Mesenchymal stem cell (in vitro differentiated cells and primary cell): ENCODE measurements around the gene CNOT6.
A peak's percentile ranks its signal among the peaks of the same experiment; 100 is the strongest.
"Not testable (repeated sequence)": the region's sequence is repeated elsewhere in the genome, so short reads cannot be mapped to it uniquely, and the experiment has no call there.

Experiments used
- DNase-seq: peaks from one replicate; pipeline ENCODE4 v3.0.0-alpha.2; 2013
- H2AFZ ChIP-seq: one replicate; pipeline ENCODE4 v1.6.1; 2013; ENCODE audit warnings: low read depth, mild to moderate bottlenecking, control low read depth, inconsistent platforms, low read length, moderate library complexity
- H2AK5ac ChIP-seq: 2 replicates; pipeline ENCODE4 v1.6.1; 2013; ENCODE audit warnings: low read length, moderate library complexity, mild to moderate bottlenecking, inconsistent platforms; ENCODE audit not compliant: severe bottlenecking
- H2BK120ac ChIP-seq: one replicate; pipeline ENCODE4 v1.6.1; 2013; ENCODE audit warnings: low read depth, mild to moderate bottlenecking, inconsistent platforms, low read length, moderate library complexity
- H2BK12ac ChIP-seq, 2 experiments: one replicate each; pipeline ENCODE4 v1.6.1; 2013; ENCODE audit warnings: inconsistent platforms in 2 of 2, low read length in 2 of 2, mild to moderate bottlenecking in 2 of 2, moderate library complexity in 2 of 2, control low read depth in 1 of 2
- H2BK15ac ChIP-seq: one replicate; pipeline ENCODE4 v1.6.1; 2013; ENCODE audit warnings: mild to moderate bottlenecking, low read depth, inconsistent platforms; ENCODE audit not compliant: poor library complexity, severe bottlenecking
- H2BK5ac ChIP-seq: 2 replicates; pipeline ENCODE4 v1.6.1; 2013; ENCODE audit warnings: low read depth, mild to moderate bottlenecking, low read length, control low read depth, inconsistent platforms; ENCODE audit not compliant: poor library complexity, severe bottlenecking
- H3K14ac ChIP-seq, 2 experiments: one replicate each; pipeline ENCODE4 v1.6.1; 2013; ENCODE audit warnings: inconsistent platforms in 2 of 2, low read length in 2 of 2, control low read depth in 1 of 2, mild to moderate bottlenecking in 1 of 2, moderate library complexity in 1 of 2
- H3K18ac ChIP-seq, 2 experiments: one replicate each; pipeline ENCODE4 v1.6.1; 2013; ENCODE audit warnings: inconsistent platforms in 2 of 2, low read length in 2 of 2, control low read depth in 1 of 2, low read depth in 1 of 2, mild to moderate bottlenecking in 1 of 2
- H3K23ac ChIP-seq, 2 experiments: one replicate each; pipeline ENCODE4 v1.6.1; 2013; ENCODE audit warnings: inconsistent platforms in 2 of 2, low read length in 2 of 2, mild to moderate bottlenecking in 2 of 2, moderate library complexity in 2 of 2, control low read depth in 1 of 2
- H3K27ac ChIP-seq: 2 replicates; pipeline ENCODE4 v1.5.1; 2013; ENCODE audit warnings: mild to moderate bottlenecking, moderate library complexity, low read length, control low read depth, inconsistent platforms; ENCODE audit not compliant: poor library complexity, severe bottlenecking
- H3K27me3 ChIP-seq, 2 experiments: 2 replicates each; pipeline versions ENCODE4 v1.6.1 to v1.7.0; 2013; ENCODE audit warnings: low read length in 2 of 2, mild to moderate bottlenecking in 2 of 2, moderate library complexity in 2 of 2, control low read depth in 1 of 2, inconsistent platforms in 1 of 2; ENCODE audit not compliant: control insufficient read depth in 1 of 2, insufficient read depth in 1 of 2
- H3K36me3 ChIP-seq, 2 experiments: 2 replicates each; pipeline versions ENCODE4 v1.6.1 to v1.7.0; 2013; ENCODE audit warnings: low read length in 2 of 2, control low read depth in 1 of 2, inconsistent platforms in 1 of 2, low read depth in 1 of 2, mild to moderate bottlenecking in 1 of 2; ENCODE audit not compliant: insufficient read depth in 2 of 2, control insufficient read depth in 1 of 2
- H3K4ac ChIP-seq, 2 experiments: one replicate each; pipeline ENCODE4 v1.6.1; 2013; ENCODE audit warnings: inconsistent platforms in 2 of 2, low read length in 2 of 2, mild to moderate bottlenecking in 2 of 2, moderate library complexity in 2 of 2, control low read depth in 1 of 2, low read depth in 1 of 2
- H3K4me1 ChIP-seq: 2 replicates; pipeline ENCODE4 v1.6.1; 2013; ENCODE audit warnings: low read depth, low read length, control low read depth; ENCODE audit not compliant: control insufficient read depth, insufficient read depth
- H3K4me2 ChIP-seq: 2 replicates; pipeline ENCODE4 v1.6.1; 2013; ENCODE audit warnings: low read length, mild to moderate bottlenecking, inconsistent platforms; ENCODE audit not compliant: poor library complexity, severe bottlenecking
- H3K4me3 ChIP-seq, 2 experiments: 2 replicates each; pipeline versions ENCODE4 v1.5.1 to v1.7.0; 2013; ENCODE audit warnings: low read length in 2 of 2, mild to moderate bottlenecking in 2 of 2, control low read depth in 1 of 2, low read depth in 1 of 2; ENCODE audit not compliant: insufficient read depth in 1 of 2
- H3K79me1 ChIP-seq: replicated peaks from 2 replicates; pipeline ENCODE4 v1.6.1; 2013; ENCODE audit warnings: mild to moderate bottlenecking, control low read depth, low read length, inconsistent platforms; ENCODE audit not compliant: poor library complexity, severe bottlenecking
- H3K9ac ChIP-seq: 2 replicates; pipeline ENCODE4 v1.7.0; 2013; ENCODE audit warnings: mild to moderate bottlenecking, low read length, moderate library complexity
- H3K9me3 ChIP-seq: 2 replicates; pipeline ENCODE4 v1.7.0; 2013; ENCODE audit warnings: mild to moderate bottlenecking, low read length; ENCODE audit not compliant: control insufficient read depth
- H4K8ac ChIP-seq: one replicate; pipeline ENCODE4 v1.6.1; 2013; ENCODE audit warnings: inconsistent platforms, mild to moderate bottlenecking, low read length, moderate library complexity
- H4K91ac ChIP-seq: one replicate; pipeline ENCODE4 v1.6.1; 2013; ENCODE audit warnings: mild to moderate bottlenecking, low read length, inconsistent platforms
- WGBS: methylation state at CpG from one replicate; pipeline ENCODE4 v1.1.7; 2013; ENCODE audit warnings: mixed read lengths; 5-methylcytosine and 5-hydroxymethylcytosine counted together

CNOT6 gene

GRCh38 chr5:180474569-180474968 is 19.6 kb upstream of the CNOT6 start:
- Histone ChIP-seq H2BK12ac (no peak overlapping the region), H4K8ac (no peak overlapping the region), H3K36me3 (no peaks in the 10 kb centered on the region), H3K14ac (no peak overlapping the region), H2AK5ac (no peak overlapping the region), H3K18ac (no peak overlapping the region), H3K9ac (no peak overlapping the region), H3K79me1 (no peaks in the 10 kb centered on the region), H3K9me3 (no peaks in the 10 kb centered on the region), H3K4ac (no peak overlapping the region), H2AFZ (no peak overlapping the region), H3K23ac (no peak overlapping the region), H2BK120ac (no peak overlapping the region), H4K91ac (no peak overlapping the region), H3K4me2 (no peak overlapping the region), H3K4me1 (peaks cover 3% of the 10 kb centered on the region), H3K4me3 (no peak overlapping the region), H2BK15ac (no peak overlapping the region), H3K27me3 (peaks cover 8 to 12% of the 10 kb centered on the region in 2 experiments), H2BK5ac (no peak overlapping the region), H3K27ac (no peak overlapping the region)
- DNase-seq = no peak
- 81% methylated on average over 11 of the region's 11 CpGs for WGBS

- H3K79me1 ChIP-seq, H3K27me3 ChIP-seq, H3K27ac ChIP-seq, H3K18ac ChIP-seq, H2BK5ac ChIP-seq, H2BK15ac ChIP-seq, H3K9ac ChIP-seq, H3K4me3 ChIP-seq, DNase-seq, H3K23ac ChIP-seq, H2AFZ ChIP-seq, H3K9me3 ChIP-seq, H3K4me1 ChIP-seq, H3K36me3 ChIP-seq, H2BK120ac ChIP-seq, H3K4ac ChIP-seq, H3K4me2 ChIP-seq, H2BK12ac ChIP-seq, H2AK5ac ChIP-seq, H4K8ac ChIP-seq, H3K14ac ChIP-seq: not testable (repeated sequence)
- H4K91ac ChIP-seq = peak overlapping the region; percentile 39
- 91% methylated on average over 18 of the region's 20 CpGs for WGBS
These were observed 18.1 kb upstream of the CNOT6 start for GRCh38 chr5:180475969-180476524.

GRCh38 chr5:180484813-180485212 is 9.4 kb upstream of the CNOT6 start:
- Histone ChIP-seq H2BK120ac (no peak overlapping the region), H4K8ac (no peak overlapping the region), H3K79me1 (no peaks in the 10 kb centered on the region), H3K27me3 (peaks cover 0 to 3% of the 10 kb centered on the region in 2 experiments), H2BK15ac (no peak overlapping the region), H2AK5ac (no peak overlapping the region), H3K27ac (no peak overlapping the region), H3K14ac (no peak overlapping the region), H3K23ac (no peak overlapping the region), H2BK12ac (no peak overlapping the region), H2AFZ (no peak overlapping the region), H3K4ac (no peak overlapping the region), H3K4me1 (no peaks in the 10 kb centered on the region), H3K36me3 (no peaks in the 10 kb centered on the region), H4K91ac (no peak overlapping the region), H3K4me2 (no peak overlapping the region), H3K4me3 (no peak overlapping the region), H2BK5ac (no peak overlapping the region), H3K9ac (peak overlapping the region; percentile 36), H3K9me3 (no peaks in the 10 kb centered on the region), H3K18ac (no peak overlapping the region)
- no peak for DNase-seq
- 71% methylated on average over 7 of the region's 7 CpGs for WGBS

- no peak overlapping the region for H3K4ac ChIP-seq
- H3K79me1 ChIP-seq = no peaks in the 10 kb centered on the region
- no peak overlapping the region for H3K9ac ChIP-seq
- no peak overlapping the region for H3K4me3 ChIP-seq
- no peak overlapping the region for H3K14ac ChIP-seq
- no peak overlapping the region for H4K91ac ChIP-seq
- H2BK5ac ChIP-seq = no peak overlapping the region
- H4K8ac ChIP-seq = no peak overlapping the region
- whole genome bisulfite sequencing = 86% methylated on average over 9 of the region's 9 CpGs
- no peaks in the 10 kb centered on the region for H3K27me3 ChIP-seq
- H2BK120ac ChIP-seq = no peak overlapping the region
- H3K27ac ChIP-seq = no peak overlapping the region
- no peaks in the 10 kb centered on the region for H3K9me3 ChIP-seq
- no peak overlapping the region for H2BK15ac ChIP-seq
- no peak overlapping the region for H2AK5ac ChIP-seq
- no peak overlapping the region for H2AFZ ChIP-seq
- no peak overlapping the region for H3K4me2 ChIP-seq
- DNase-seq = no peak
- no peak overlapping the region for H3K23ac ChIP-seq
- no peak overlapping the region for H3K18ac ChIP-seq
- peaks cover 0 to 3% of the 10 kb centered on the region in 2 experiments for H3K36me3 ChIP-seq
- H2BK12ac ChIP-seq = no peak overlapping the region
- H3K4me1 ChIP-seq = peaks cover 2% of the 10 kb centered on the region
These were observed 7.5 kb upstream of the CNOT6 start for GRCh38 chr5:180486636-180487149.
